Naive thymus-derived CD8-positive, alpha-beta T cell (primary cell): ENCODE results near the gene KCNA10. TPM values are rescaled to one million over a fixed set of nuclear protein-coding genes. Genes with fewer than 3 reads are reported as not detected.
A peak's percentile ranks its signal among the peaks of the same experiment; 100 is the strongest.

ENCODE experiments used
- ATAC-seq, 2 donors: fragments of 150-1000 bp; cut with Tn5 transposase in 1 of 2; sonication (Bioruptor Pico), chemical (Tn5 transposase) in 1 of 2; 1 replicate in 1 of 2; 2 replicates in 1 of 2; pipeline ENCODE4 v1.10.0; 2021; ENCODE audit warnings: mild to moderate bottlenecking in 2 of 2, moderate library complexity in 2 of 2
- POLR2A ChIA-PET: fragments of 350-600 bp; sonication (Branson Sonifier 250); formaldehyde crosslinking; loops from one replicate; lab custom pipeline; 2021; ENCODE audit warnings: antibody characterized with exemption; lab: Charles Lee
- DNase-seq, 10 donors: peaks; one replicate each; pipeline versions ENCODE4 v3.0.0 to v3.0.0-alpha.2; 2020 to 2022
- H3K27ac Mint-ChIP-seq, 10 donors: one replicate each; pipeline ENCODE4 v1.8.0; 2020 to 2022; ENCODE audit warnings: mild to moderate bottlenecking in 10 of 10, mixed read lengths in 10 of 10, moderate library complexity in 4 of 10, inconsistent platforms in 1 of 10
- H3K27me3 Mint-ChIP-seq, 5 donors: one replicate each; pipeline ENCODE4 v1.8.0; 2021 to 2022; ENCODE audit warnings: mixed read lengths in 5 of 5
- H3K36me3 Mint-ChIP-seq, 3 donors: one replicate each; pipeline ENCODE4 v1.8.0; 2020 to 2022; ENCODE audit warnings: mixed read lengths in 3 of 3, mild to moderate bottlenecking in 2 of 3, inconsistent platforms in 1 of 3
- H3K4me1 Mint-ChIP-seq, 4 donors: one replicate each; pipeline ENCODE4 v1.8.0; 2021 to 2022; ENCODE audit warnings: mixed read lengths in 4 of 4
- H3K4me3 Mint-ChIP-seq, 10 donors: one replicate each; pipeline ENCODE4 v1.8.0; 2020 to 2022; ENCODE audit warnings: mild to moderate bottlenecking in 10 of 10, mixed read lengths in 10 of 10, moderate library complexity in 6 of 10, inconsistent platforms in 1 of 10
- H3K9me3 Mint-ChIP-seq, 9 donors: one replicate each; pipeline ENCODE4 v1.8.0; 2020 to 2022; ENCODE audit warnings: mixed read lengths in 9 of 9, mild to moderate bottlenecking in 3 of 9, inconsistent platforms in 1 of 9, moderate library complexity in 1 of 9
- polyA plus RNA-seq, 3 donors: library from polyadenylated mRNA; unstranded; fragments of 300-500 nt; fragmentation: Illumina TruSeq; gene quantifications; one replicate each; pipeline ENCODE4 v1.2.3, GENCODE V29; 2021
- total RNA-seq, 8 experiments: library from RNA in 2 of 8; stranded (reverse) in 2 of 8; gene quantifications; one replicate each; pipeline ENCODE4 v1.2.3 and lab custom pipeline; 2021 to 2026

KCNA10 gene
- total and polyA plus RNA-seq, 5 experiments from 2014 or later, result not detected

GRCh38 chr1:110490791-110491451 lies 28.1 kb downstream of the KCNA10 start:
- ATAC-seq (no peak), DNase-seq (no peak)
- no peak overlapping the region for H3K4me3 Mint-ChIP-seq
- no peaks in the 10 kb centered on the region for H3K36me3 Mint-ChIP-seq
- H3K9me3 Mint-ChIP-seq, result no peaks in the 10 kb centered on the region
- POLR2A ChIA-PET, result interaction anchor here (0.5 kb wide), 1 partner anchor 485 kb away, joined by 3 read pairs; no protein-coding TSS in a partner anchor
- H3K27me3 Mint-ChIP-seq, result peaks cover 0 to 18% (median 3%) of the 10 kb centered on the region in 5 donors
- H3K27ac Mint-ChIP-seq, result peak overlapping the region in 1 of 10 donors; percentile 46
- H3K4me1 Mint-ChIP-seq, result no peaks in the 10 kb centered on the region

DNA sequence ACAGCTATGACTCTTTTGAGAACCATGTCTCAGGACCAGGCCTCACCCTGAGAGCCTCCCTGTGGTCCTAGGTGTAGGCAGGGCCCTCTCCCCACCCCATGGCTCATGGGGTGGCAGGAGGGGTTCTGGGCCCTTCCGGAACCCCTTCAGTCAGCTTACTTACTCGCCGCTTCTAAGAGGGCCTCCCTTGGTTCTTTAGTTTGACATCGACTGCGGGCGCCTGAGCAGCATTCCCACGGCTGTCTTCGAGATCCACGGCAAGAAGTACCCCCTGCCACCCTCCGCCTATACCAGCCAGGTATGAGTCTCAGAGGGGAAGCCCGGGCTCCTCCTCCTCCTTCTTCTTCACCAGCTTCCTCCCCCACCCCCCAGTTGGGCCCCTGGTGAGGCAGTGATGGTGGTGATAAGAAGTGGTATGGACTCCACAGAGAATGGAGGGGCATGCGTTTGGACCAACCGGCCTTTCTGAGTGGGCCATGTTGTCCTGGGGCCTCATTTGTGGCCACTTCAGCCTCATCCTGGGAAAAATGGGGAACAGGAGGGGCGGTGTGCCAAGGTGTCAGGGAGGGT lies 28.9 kb downstream of the KCNA10 start:
- Mint-ChIP-seq H3K4me1 (no peaks in the 10 kb centered on the region), H3K27ac (no peak overlapping the region), H3K27me3 (peaks cover 0 to 26% (median 6%) of the 10 kb centered on the region in 5 donors), H3K36me3 (no peaks in the 10 kb centered on the region), H3K4me3 (no peak overlapping the region), H3K9me3 (no peaks in the 10 kb centered on the region)
- DNase-seq (no peak), ATAC-seq (no peak)
- POLR2A ChIA-PET, result no interaction called here

- no peak for ATAC-seq
These were observed 29.6 kb downstream of the KCNA10 start for GRCh38 chr1:110489406-110489805.

DNA sequence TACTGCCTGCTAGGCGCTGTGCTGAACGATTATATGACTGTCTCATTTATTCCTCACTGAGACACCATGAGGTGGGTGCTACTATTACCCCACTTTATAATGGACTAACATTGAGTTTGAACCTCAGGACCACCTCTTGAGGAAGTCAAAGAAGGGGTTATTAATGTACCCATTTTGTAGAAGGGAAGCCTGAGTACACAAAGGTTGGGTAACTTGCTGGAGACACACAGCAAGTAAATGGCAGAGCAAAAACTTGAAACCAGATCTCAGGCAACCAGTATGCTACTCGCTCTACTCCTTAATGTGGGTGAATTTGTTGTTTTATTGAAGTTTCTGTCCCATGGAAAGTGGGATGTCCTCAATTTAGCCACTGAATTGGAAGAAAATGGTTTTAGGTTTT lies 30.1 kb downstream of the KCNA10 start:
- DNase-seq, result no peak
- POLR2A ChIA-PET, result no interaction called here
- H3K9me3 Mint-ChIP-seq, result no peaks in the 10 kb centered on the region
- no peaks in the 10 kb centered on the region for H3K4me1 Mint-ChIP-seq
- H3K36me3 Mint-ChIP-seq, result no peaks in the 10 kb centered on the region
- no peak for ATAC-seq
- peaks cover 1 to 34% (median 10%) of the 10 kb centered on the region in 5 donors for H3K27me3 Mint-ChIP-seq
- H3K27ac Mint-ChIP-seq, result peak overlapping the region in 1 of 10 donors; percentile 13
- no peak overlapping the region for H3K4me3 Mint-ChIP-seq

More at GRCh38 chr1:110489406-110489805, 29.6 kb downstream of the KCNA10 start:
- H3K4me3 Mint-ChIP-seq, result no peak overlapping the region
- POLR2A ChIA-PET, result no interaction called here
- H3K36me3 Mint-ChIP-seq, result no peaks in the 10 kb centered on the region
- H3K27me3 Mint-ChIP-seq, result peaks cover 0 to 30% (median 10%) of the 10 kb centered on the region in 5 donors
- no peaks in the 10 kb centered on the region for H3K9me3 Mint-ChIP-seq
- DNase-seq, result no peak
- H3K4me1 Mint-ChIP-seq, result no peaks in the 10 kb centered on the region
- H3K27ac Mint-ChIP-seq, result no peak overlapping the region

- DNase-seq (no peak), ATAC-seq (no peak)
- no peaks in the 10 kb centered on the region for H3K36me3 Mint-ChIP-seq
- POLR2A ChIA-PET, result no interaction called here
- H3K4me1 Mint-ChIP-seq, result peaks cover 0 to 4% (median 3%) of the 10 kb centered on the region in 4 donors
- no peak overlapping the region for H3K27ac Mint-ChIP-seq
- no peak overlapping the region for H3K4me3 Mint-ChIP-seq
- peaks cover 2 to 41% (median 10%) of the 10 kb centered on the region in 5 donors for H3K27me3 Mint-ChIP-seq
- no peaks in the 10 kb centered on the region for H3K9me3 Mint-ChIP-seq
These were observed 30.8 kb downstream of the KCNA10 start for GRCh38 chr1:110488161-110488560.

DNA sequence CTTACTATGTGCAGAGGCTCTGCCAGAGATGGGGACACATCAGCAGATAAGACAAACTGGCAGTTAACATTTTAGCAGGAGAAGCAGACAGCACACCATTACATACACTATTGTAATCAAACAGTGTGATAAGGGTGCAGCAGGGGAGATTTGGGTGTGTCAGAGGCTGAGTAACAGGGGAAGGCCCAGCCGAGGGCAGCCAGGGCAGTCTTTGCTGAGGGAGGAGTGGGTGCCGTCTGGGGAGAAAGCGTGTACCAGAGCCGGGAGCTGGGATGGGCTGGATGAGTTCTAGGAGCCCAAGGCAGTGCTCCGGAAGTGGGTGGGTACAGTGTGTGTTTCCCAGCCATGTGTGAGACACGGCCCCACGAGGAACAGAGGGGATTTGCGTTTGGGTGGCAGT lies 31.2 kb downstream of the KCNA10 start:
- H3K36me3 Mint-ChIP-seq, result no peaks in the 10 kb centered on the region
- peaks cover 2 to 45% (median 10%) of the 10 kb centered on the region in 5 donors for H3K27me3 Mint-ChIP-seq
- peak overlapping the region in 1 of 10 donors; percentile 12 for H3K27ac Mint-ChIP-seq
- DNase-seq (no peak), ATAC-seq (no peak)
- peaks cover 0 to 6% (median 3%) of the 10 kb centered on the region in 4 donors for H3K4me1 Mint-ChIP-seq
- H3K4me3 Mint-ChIP-seq, result no peak overlapping the region
- no peaks in the 10 kb centered on the region for H3K9me3 Mint-ChIP-seq
- POLR2A ChIA-PET, result no interaction called here

DNA sequence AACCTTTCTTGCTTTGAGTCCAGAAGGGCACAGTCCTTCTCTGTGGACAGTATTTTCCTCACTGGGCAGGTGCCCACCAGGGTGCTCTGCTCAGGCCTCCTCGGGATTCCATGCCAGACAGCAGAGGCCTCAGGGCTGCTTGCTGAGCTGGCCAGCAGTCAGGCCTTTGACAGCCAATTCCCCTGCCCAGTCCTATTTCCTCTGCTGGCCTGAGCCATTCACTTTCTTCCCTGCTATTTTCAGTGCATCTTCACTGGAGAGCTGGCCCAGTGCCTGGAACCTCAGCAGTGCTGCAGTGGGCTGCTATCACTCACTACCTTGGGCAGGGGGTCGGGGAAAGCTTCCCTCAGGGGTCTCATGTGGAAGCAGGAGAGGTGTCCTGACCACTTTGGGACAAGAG lies 33.2 kb downstream of the KCNA10 start:
- no peaks in the 10 kb centered on the region for H3K9me3 Mint-ChIP-seq
- H3K27me3 Mint-ChIP-seq, result peaks cover 2 to 45% (median 10%) of the 10 kb centered on the region in 5 donors
- H3K27ac Mint-ChIP-seq, result peak overlapping the region in 1 of 10 donors; percentile 20
- no peak overlapping the region for H3K4me3 Mint-ChIP-seq
- POLR2A ChIA-PET, result no interaction called here
- ATAC-seq (no peak), DNase-seq (no peak)
- peaks cover 0 to 6% (median 3%) of the 10 kb centered on the region in 4 donors for H3K4me1 Mint-ChIP-seq
- H3K36me3 Mint-ChIP-seq, result no peaks in the 10 kb centered on the region

- no peak for ATAC-seq
- Mint-ChIP-seq H3K4me3 (no peak overlapping the region), H3K9me3 (no peaks in the 10 kb centered on the region), H3K36me3 (no peaks in the 10 kb centered on the region), H3K4me1 (peaks cover 0 to 6% (median 3%) of the 10 kb centered on the region in 4 donors), H3K27me3 (peaks cover 2 to 45% (median 10%) of the 10 kb centered on the region in 5 donors), H3K27ac (no peak overlapping the region)
- POLR2A ChIA-PET, result no interaction called here
- no peak for DNase-seq
These were observed 34.2 kb downstream of the KCNA10 start for GRCh38 chr1:110484801-110485200.

GRCh38 chr1:110483308-110483685 lies 35.7 kb downstream of the KCNA10 start:
- H3K4me3 Mint-ChIP-seq, result no peak overlapping the region
- H3K27ac Mint-ChIP-seq, result no peak overlapping the region
- ATAC-seq, result no peak
- peaks cover 2 to 45% (median 10%) of the 10 kb centered on the region in 5 donors for H3K27me3 Mint-ChIP-seq
- H3K36me3 Mint-ChIP-seq, result no peaks in the 10 kb centered on the region
- no peaks in the 10 kb centered on the region for H3K9me3 Mint-ChIP-seq
- no peak for DNase-seq
- POLR2A ChIA-PET, result no interaction called here
- peaks cover 0 to 6% (median 3%) of the 10 kb centered on the region in 4 donors for H3K4me1 Mint-ChIP-seq

GRCh38 chr1:110482662-110483307 lies 36.2 kb downstream of the KCNA10 start:
- ATAC-seq (no peak), DNase-seq (no peak)
- POLR2A ChIA-PET, result no interaction called here
- Mint-ChIP-seq H3K27ac (no peak overlapping the region), H3K27me3 (peaks cover 2 to 41% (median 8%) of the 10 kb centered on the region in 5 donors), H3K4me1 (peaks cover 0 to 6% (median 3%) of the 10 kb centered on the region in 4 donors), H3K9me3 (no peaks in the 10 kb centered on the region), H3K4me3 (no peak overlapping the region), H3K36me3 (no peaks in the 10 kb centered on the region)

DNA sequence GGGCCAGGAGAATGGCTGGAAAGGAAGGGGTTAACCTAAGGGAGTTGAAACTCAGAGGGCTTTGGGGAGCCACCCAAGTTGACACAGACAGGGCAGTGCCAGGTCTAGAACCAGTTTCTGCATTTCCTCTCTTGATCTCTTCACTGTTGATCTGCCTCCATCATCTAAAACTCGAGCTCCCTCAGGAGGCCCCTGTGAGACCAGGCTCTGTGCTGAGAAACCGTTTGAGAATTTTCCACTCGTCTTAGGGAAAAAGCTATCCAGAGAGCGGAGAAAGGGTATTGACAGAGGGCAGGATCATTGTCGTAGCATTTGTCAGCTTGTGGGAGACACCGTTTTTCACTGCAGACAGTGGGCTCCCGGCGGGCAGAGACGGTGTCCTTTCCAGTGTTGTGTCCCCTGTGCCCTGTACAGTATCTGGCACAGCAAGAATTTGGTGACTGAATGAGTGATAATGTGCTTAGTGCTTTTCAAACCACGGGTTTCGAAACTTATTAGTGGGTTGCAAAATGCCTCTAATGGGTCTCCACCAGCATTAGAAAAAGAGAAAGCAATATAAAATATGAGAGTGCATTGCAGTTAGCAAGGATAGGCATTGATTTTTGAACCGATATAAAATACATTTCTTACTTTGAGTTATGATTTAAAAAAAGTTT lies 36.9 kb downstream of the KCNA10 start:
- Mint-ChIP-seq H3K27ac (no peak overlapping the region), H3K36me3 (no peaks in the 10 kb centered on the region), H3K9me3 (no peaks in the 10 kb centered on the region), H3K4me3 (no peak overlapping the region), H3K27me3 (peaks cover 2 to 34% (median 7%) of the 10 kb centered on the region in 5 donors), H3K4me1 (peaks cover 0 to 6% (median 3%) of the 10 kb centered on the region in 4 donors)
- no peak for ATAC-seq
- POLR2A ChIA-PET, result no interaction called here
- no peak for DNase-seq

- peaks cover 2 to 33% (median 8%) of the 10 kb centered on the region in 5 donors for H3K27me3 Mint-ChIP-seq
- H3K36me3 Mint-ChIP-seq, result no peaks in the 10 kb centered on the region
- POLR2A ChIA-PET, result no interaction called here
These were observed 38.4 kb downstream of the KCNA10 start for GRCh38 chr1:110480356-110481096.

More at GRCh38 chr1:110480356-110481096, 38.4 kb downstream of the KCNA10 start:
- H3K9me3 Mint-ChIP-seq, result no peaks in the 10 kb centered on the region
- H3K27ac Mint-ChIP-seq, result no peak overlapping the region
- DNase-seq (no peak), ATAC-seq (no peak)
- H3K4me3 Mint-ChIP-seq, result no peak overlapping the region
- H3K4me1 Mint-ChIP-seq, result peaks cover 0 to 6% (median 3%) of the 10 kb centered on the region in 4 donors
